Adrenal gland (tissue), 5 donors: ENCODE measurements around the gene RELT.
A peak's percentile ranks its signal among the peaks of the same experiment; 100 is the strongest.

ENCODE experiments used
- POLR2A ChIP-seq, 2 donors: fragments of 450-650 bp; IDR thresholded peaks; one replicate each; pipeline ENCODE4 v1.6.1; 2017; ENCODE audit warnings: antibody characterized with exemption in 2 of 2, mild to moderate bottlenecking in 2 of 2, moderate library complexity in 1 of 2
- TF ChIP-seq, protein P1 (sequence below), 6 experiments: fragments of 450-650 bp in 4 of 6; fragments of 200-600 bp in 2 of 6; sonication (generic) in 1 of 6; IDR thresholded peaks; 1 replicate in 5 of 6; 2 replicates in 1 of 6; pipeline versions ENCODE4 v1.5.1 to v1.8.0; 2016 to 2021; ENCODE audit warnings: antibody characterized with exemption in 6 of 6, mild to moderate bottlenecking in 2 of 6, moderate library complexity in 1 of 6
- donor health status: DM: no; HTN: no; CAD: no.

DNA sequence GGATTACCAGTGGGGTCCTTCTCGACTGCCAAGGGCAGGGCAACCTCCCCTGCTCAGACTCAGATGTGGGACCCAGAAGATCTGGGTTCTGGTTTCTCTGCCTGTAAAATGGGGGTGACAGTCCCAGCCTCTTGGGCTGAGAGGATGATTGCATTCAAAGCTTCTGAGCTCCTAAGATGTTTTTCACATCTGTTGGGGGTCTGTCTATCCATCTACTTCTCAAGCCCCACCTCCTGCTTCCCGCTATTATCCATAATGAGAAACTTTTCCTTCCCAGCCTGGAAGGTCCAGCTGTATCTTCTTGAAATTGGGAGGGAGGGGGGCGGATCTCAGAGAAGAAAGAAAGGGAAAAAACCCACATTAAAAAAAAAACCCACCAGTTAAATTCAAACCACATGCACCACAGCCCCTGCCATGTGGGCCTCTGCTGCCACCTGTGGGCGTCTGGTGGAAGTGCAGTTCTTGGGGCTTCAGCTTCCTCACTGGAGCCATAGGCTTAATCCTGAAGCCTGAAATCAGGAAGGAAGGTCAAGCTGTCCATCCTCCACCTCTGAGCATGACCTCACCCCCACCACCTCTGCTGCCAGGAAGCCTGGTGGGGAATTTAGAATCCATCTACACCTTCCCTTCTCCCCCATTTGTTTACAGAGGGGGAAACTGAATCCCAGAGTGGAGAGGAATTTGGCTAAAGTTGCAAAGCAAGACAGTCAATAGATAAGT is 40.8 kb upstream of the RELT start:
- TF ChIP-seq, protein P1, sequence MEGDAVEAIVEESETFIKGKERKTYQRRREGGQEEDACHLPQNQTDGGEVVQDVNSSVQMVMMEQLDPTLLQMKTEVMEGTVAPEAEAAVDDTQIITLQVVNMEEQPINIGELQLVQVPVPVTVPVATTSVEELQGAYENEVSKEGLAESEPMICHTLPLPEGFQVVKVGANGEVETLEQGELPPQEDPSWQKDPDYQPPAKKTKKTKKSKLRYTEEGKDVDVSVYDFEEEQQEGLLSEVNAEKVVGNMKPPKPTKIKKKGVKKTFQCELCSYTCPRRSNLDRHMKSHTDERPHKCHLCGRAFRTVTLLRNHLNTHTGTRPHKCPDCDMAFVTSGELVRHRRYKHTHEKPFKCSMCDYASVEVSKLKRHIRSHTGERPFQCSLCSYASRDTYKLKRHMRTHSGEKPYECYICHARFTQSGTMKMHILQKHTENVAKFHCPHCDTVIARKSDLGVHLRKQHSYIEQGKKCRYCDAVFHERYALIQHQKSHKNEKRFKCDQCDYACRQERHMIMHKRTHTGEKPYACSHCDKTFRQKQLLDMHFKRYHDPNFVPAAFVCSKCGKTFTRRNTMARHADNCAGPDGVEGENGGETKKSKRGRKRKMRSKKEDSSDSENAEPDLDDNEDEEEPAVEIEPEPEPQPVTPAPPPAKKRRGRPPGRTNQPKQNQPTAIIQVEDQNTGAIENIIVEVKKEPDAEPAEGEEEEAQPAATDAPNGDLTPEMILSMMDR (IDR thresholded peaks at IDR 0.05): peak; percentile 87 to 99 (median 94)
- no peak for TF ChIP-seq POLR2A (IDR thresholded peaks at IDR 0.05)
